Transverse colon (tissue), 4 donors: ENCODE data around the gene PRKCE. TPM values are rescaled to one million over a fixed set of nuclear protein-coding genes. Genes with fewer than 3 reads are reported as not detected.

Source experiments
- DNase-seq: peaks from one replicate; pipeline ENCODE4 v3.0.0-alpha.2; 2019
- H3K27ac ChIP-seq, 4 donors: fragments of 200-600 bp; sonication (generic); 2 replicates each; pipeline ENCODE4 v1.5.1; 2016 to 2018; ENCODE audit warnings: inconsistent platforms in 4 of 4
- H3K27me3 ChIP-seq: fragments of 200-600 bp; sonication (generic); 2 replicates; pipeline ENCODE4 v1.5.1; 2017; ENCODE audit warnings: inconsistent platforms
- H3K36me3 ChIP-seq, 4 donors: fragments of 200-600 bp; sonication (generic); 2 replicates each; pipeline ENCODE4 v1.5.1; 2017 to 2019; ENCODE audit warnings: inconsistent platforms in 4 of 4
- H3K4me1 ChIP-seq, 4 donors: fragments of 200-600 bp; sonication (generic); 2 replicates each; pipeline ENCODE4 v1.5.1; 2017 to 2020; ENCODE audit warnings: inconsistent platforms in 4 of 4
- H3K4me3 ChIP-seq, 4 donors: fragments of 200-600 bp; sonication (generic); 1 replicate in 1 of 4; 2 replicates in 3 of 4; pipeline versions ENCODE4 v1.5.1 to v1.6.1; 2017 to 2019; ENCODE audit warnings: inconsistent platforms in 4 of 4
- H3K9me3 ChIP-seq, 2 donors: fragments of 200-600 bp; sonication (generic); 2 replicates each; pipeline ENCODE4 v1.5.1; 2017 to 2019; ENCODE audit warnings: inconsistent platforms in 2 of 2
- CTCF ChIP-seq, 5 experiments: fragments of 200-600 bp in 3 of 5; fragments of 450-650 bp in 2 of 5; sonication (generic) in 3 of 5; IDR thresholded peaks; 1 replicate in 2 of 5; 2 replicates in 3 of 5; pipeline ENCODE4 v1.5.1; 2016 to 2017; ENCODE audit warnings: antibody characterized with exemption in 5 of 5, inconsistent platforms in 3 of 5, mild to moderate bottlenecking in 2 of 5, moderate library complexity in 1 of 5
- EP300 ChIP-seq: sonication (generic); formaldehyde crosslinking; IDR thresholded peaks from one replicate; pipeline ENCODE4 v1.6.1; 2017; ENCODE audit warnings: antibody characterized with exemption, low read depth
- POLR2A ChIP-seq: fragments of 450-650 bp; IDR thresholded peaks from one replicate; pipeline ENCODE4 v1.6.1; 2016; ENCODE audit warnings: antibody characterized with exemption, mild to moderate bottlenecking, moderate library complexity
- POLR2AphosphoS5 ChIP-seq, 3 donors: sonication (generic); formaldehyde crosslinking; IDR thresholded peaks; one replicate each; pipeline ENCODE4 v1.6.1; 2016; ENCODE audit warnings: antibody characterized with exemption in 3 of 3
- WGBS, 2 donors: methylation state at CpG; one replicate each; pipeline ENCODE4 v1.1.5; 2018; ENCODE audit warnings: low coverage in 1 of 2; 5-methylcytosine and 5-hydroxymethylcytosine counted together
- in situ Hi-C, 4 donors: fragments of 200-750 bp; cut with MboI; loops; one replicate each; pipeline versions ENCODE4 v1.15.0 to v1.15.1; 2017; ENCODE audit warnings: low sequenced_read_pairs in 3 of 4, low pct_ligation_motif_present in 1 of 4, low pct_unique_long_range_greater_than_20kb in 1 of 4
- intact Hi-C: fragments of 100-400 bp; cut with DNase I; formaldehyde crosslinking; loops from one replicate; pipeline ENCODE4 v1.15.1; 2023; ENCODE audit warnings: low total_unique reads
- total RNA-seq, 4 donors: library from RNA; depleted of rRNA; stranded (reverse); fragments of >200 nt; gene quantifications; one replicate each; pipeline ENCODE4 v1.1.0, GENCODE V29; 2016

Gene PRKCE
- total RNA-seq, 4 donors from 2014 or later = 8.6 to 20.6 (median 11.3) TPM

GRCh38 chr2:45650851-45651414 lies 542 bp upstream of the PRKCE start:
- TF ChIP-seq POLR2A = peak; percentile 93
- peak; percentile 16 to 76 (median 39) for TF ChIP-seq CTCF (IDR thresholded peaks at IDR 0.05)
- TF ChIP-seq EP300 = peak; percentile 74
- TF ChIP-seq POLR2AphosphoS5 (IDR thresholded peaks at IDR 0.05) = peak; percentile 97
- in situ Hi-C loops (no loop called here), intact Hi-C loops (loop anchor here (2.0 kb wide), 1 partner anchor 286 kb away; no protein-coding TSS in a partner anchor)

GRCh38 chr2:45652090-45653031 lies 886 bp downstream of the PRKCE start:
- whole genome bisulfite sequencing, 2 donors = 3% methylated on average over 40 of the region's 53 CpGs; no CpG with 5 or more reads in 1 of the 2 donors
- in situ Hi-C loops = no loop called here
- Histone ChIP-seq H3K27ac (peak overlapping the region; percentile 97 to 100 (median 99)), H3K9me3 (no peaks in the 10 kb centered on the region), H3K4me1 (peaks cover 15 to 41% (median 29%) of the 10 kb centered on the region in 4 donors), H3K27me3 (no peaks in the 10 kb centered on the region), H3K4me3 (peak overlapping the region; percentile 70 to 96 (median 84)), H3K36me3 (no peaks in the 10 kb centered on the region)
- peak; percentile 42 for DNase-seq
- intact Hi-C loops = no loop called here
- TF ChIP-seq POLR2A = no peak
- no peak for TF ChIP-seq CTCF (IDR thresholded peaks at IDR 0.05)
- TF ChIP-seq POLR2AphosphoS5 (IDR thresholded peaks at IDR 0.05) = peak in 2 of 3 donors; percentile 10 to 13

More at GRCh38 chr2:45650851-45651414, 542 bp upstream of the PRKCE start:
- peak overlapping the region; percentile 81 to 96 (median 90) for H3K4me3 ChIP-seq
- 1% methylated on average over 70 of the region's 79 CpGs; no CpG with 5 or more reads in 1 of the 2 donors for WGBS, 2 donors
- H3K27me3 ChIP-seq = no peaks in the 10 kb centered on the region
- peaks cover 15 to 41% (median 29%) of the 10 kb centered on the region in 4 donors for H3K4me1 ChIP-seq
- DNase-seq = peak; percentile 95
- no peaks in the 10 kb centered on the region for H3K9me3 ChIP-seq
- H3K27ac ChIP-seq = peak overlapping the region; percentile 97 to 100 (median 99)
- H3K36me3 ChIP-seq = no peaks in the 10 kb centered on the region

GRCh38 chr2:45653122-45653913 lies 1.8 kb downstream of the PRKCE start:
- DNase-seq = no peak
- intact Hi-C loops (no loop called here), in situ Hi-C loops (no loop called here)
- peak overlapping the region in 3 of 4 donors; percentile 81 to 96 (median 87) for H3K4me3 ChIP-seq
- no peaks in the 10 kb centered on the region for H3K27me3 ChIP-seq
- no peak for TF ChIP-seq CTCF (IDR thresholded peaks at IDR 0.05)
- no peak for TF ChIP-seq POLR2AphosphoS5 (IDR thresholded peaks at IDR 0.05)
- TF ChIP-seq EP300 = no peak
- TF ChIP-seq POLR2A = no peak
- peaks cover 10 to 33% (median 24%) of the 10 kb centered on the region in 4 donors for H3K4me1 ChIP-seq
- H3K27ac ChIP-seq = peak overlapping the region in 2 of 4 donors; percentile 98 to 100
- 71 to 75% methylated on average over 3 to 5 of the region's 5 CpGs for WGBS, 2 donors
- no peaks in the 10 kb centered on the region for H3K9me3 ChIP-seq
- H3K36me3 ChIP-seq = no peaks in the 10 kb centered on the region
